ENCODE results near the gene TNFAIP1. TPM values are rescaled to one million over a fixed set of nuclear protein-coding genes. Genes with fewer than 3 reads are reported as not detected.

TNFAIP1 gene
- total and polyA plus RNA-seq, 2 of the 4 experiments (the other 2 are of a cell fraction), result 49.1 to 62.9 TPM

- no peak overlapping the region for H3K23ac ChIP-seq (ENCODE audit: low read depth, low read length)
- ChIA-PET POLR2A (ENCODE audit: unreplicated experiment) (no interaction called here), CTCF (interaction anchor here (0.8 kb wide), 1 partner anchor 82 kb away, joined by 3 read pairs; no protein-coding TSS in a partner anchor)
- H2AK9ac ChIP-seq (replicated peaks; ENCODE audit: low read depth, low read length, poor library complexity), result no peak overlapping the region
- no peak overlapping the region for H3K14ac ChIP-seq (replicated peaks; ENCODE audit: low read depth, low read length)
- H4K20me1 ChIP-seq (ENCODE audit: insufficient read depth, low read length), result peaks cover 34% of the 10 kb centered on the region; the same call in 1 of the 2 replicates
- H4K8ac ChIP-seq (ENCODE audit: low read depth in 2 of 2, low read length in 2 of 2), result no peak overlapping the region
- no peak overlapping the region for H3K9ac ChIP-seq (ENCODE audit: low read depth, low read length)
- no CpG with 5 or more reads among the region's 1 CpG for WGBS, 2 experiments (ENCODE audit: extremely low coverage in 2 of 2, insufficient read length in 1 of 2)
- H2BK15ac ChIP-seq (ENCODE audit: low read depth, low read length), result no peak overlapping the region
- no peaks in the 10 kb centered on the region for H3K9me3 ChIP-seq (ENCODE audit: control insufficient read depth, insufficient read depth, low read length)
- H2BK120ac ChIP-seq (ENCODE audit: low read depth, low read length), result no peak overlapping the region
- H3K27me3 ChIP-seq (ENCODE audit: control insufficient read depth, insufficient read depth, low read length), result no peaks in the 10 kb centered on the region
- H3K18ac ChIP-seq (ENCODE audit: low read depth, low read length), result no peak overlapping the region
- ATAC-seq (ENCODE audit: low read depth) (no peak), DNase-seq (peak; percentile 53)
- intact Hi-C loops (cut with micrococcal nuclease) (loop anchor here (5.0 to 10.0 kb wide), 2 partner anchors 81 to 288 kb away; partner anchors contain the start of gene NLK), dilution Hi-C loops (cut with HindIII; ENCODE audit: low sequenced_read_pairs, unreplicated experiment) (no loop called here), in situ Hi-C loops (cut with MboI; ENCODE audit: low sequenced_read_pairs) (loop anchor here (25.0 kb wide), 1 partner anchor 796 kb away; no protein-coding TSS in a partner anchor)
- no peak overlapping the region for H3K27ac ChIP-seq (ENCODE audit: insufficient read depth, low read length)
- no peak overlapping the region for H3K56ac ChIP-seq (ENCODE audit: extremely low read depth, insufficient read depth, low read length)
- H3K4me2 ChIP-seq (ENCODE audit: low read depth, low read length), result no peak overlapping the region
- no peak overlapping the region for H4K91ac ChIP-seq (ENCODE audit: insufficient read depth, low read depth, low read length)
- peaks cover 14% of the 10 kb centered on the region for H3K4me1 ChIP-seq (ENCODE audit: control insufficient read depth, insufficient read depth, low read length)
- H3K9me1 ChIP-seq (ENCODE audit: insufficient read depth, low read length), result peaks cover 11% of the 10 kb centered on the region
- H2AFZ ChIP-seq (replicated peaks; ENCODE audit: low read length, poor library complexity), result no peak overlapping the region
- no peak overlapping the region for H3K4me3 ChIP-seq (ENCODE audit: insufficient read depth, low read depth, low read length)
- TF ChIP-seq POLR2A (IDR thresholded peaks at IDR 0.05; ENCODE audit: low read depth, low read length) (no peak), MXI1 (IDR thresholded peaks at IDR 0.05; ENCODE audit: borderline replicate concordance, low read depth, low read length) (no peak), CEBPB (IDR thresholded peaks at IDR 0.05; ENCODE audit: low read depth, low read length) (no peak), FOS (IDR thresholded peaks at IDR 0.05; ENCODE audit: low read depth, low read length) (no peak), MAFK (IDR thresholded peaks at IDR 0.05; ENCODE audit: low read depth, low read length) (no peak), SMC3 (IDR thresholded peaks at IDR 0.05; ENCODE audit: low read depth, low read length) (no peak), CTCF (conservative IDR thresholded peaks at IDR 0.05; ENCODE audit: low read depth, low read length) (no peak), CHD1 (IDR thresholded peaks at IDR 0.05; ENCODE audit: low read depth, low read length) (no peak), ELK1 (IDR thresholded peaks at IDR 0.05; ENCODE audit: borderline replicate concordance, low read depth, low read length) (no peak), BHLHE40 (IDR thresholded peaks at IDR 0.05; ENCODE audit: low read depth, low read length) (no peak), MAZ (IDR thresholded peaks at IDR 0.05; ENCODE audit: borderline replicate concordance, low read depth, low read length) (no peak), RAD21 (IDR thresholded peaks at IDR 0.05; ENCODE audit: low read length) (no peak), RCOR1 (IDR thresholded peaks at IDR 0.05; ENCODE audit: insufficient replicate concordance, low read length) (no peak), NFE2L2 (IDR thresholded peaks at IDR 0.05; ENCODE audit: low read depth, low read length) (no peak), USF2 (IDR thresholded peaks at IDR 0.05; ENCODE audit: low read depth, low read length) (no peak), RFX5 (IDR thresholded peaks at IDR 0.05; ENCODE audit: low read depth, low read length) (no peak)
- H2AK5ac ChIP-seq (ENCODE audit: low read depth, low read length), result no peak overlapping the region
- H3K36me3 ChIP-seq (ENCODE audit: control insufficient read depth, insufficient read depth, low read length), result peaks cover 27% of the 10 kb centered on the region
- BruUV-seq (replicated peaks), result no TSS peak
- no peak overlapping the region for H3K4ac ChIP-seq (ENCODE audit: low read depth, low read length)
- H4K5ac ChIP-seq (ENCODE audit: low read depth, low read length), result no peak overlapping the region
- peaks cover 37 to 81% of the 10 kb centered on the region in 2 experiments for H3K79me1 ChIP-seq (ENCODE audit: low read depth in 1 of 2, low read length in 2 of 2)
- H2BK20ac ChIP-seq (ENCODE audit: low read depth, low read length), result no peak overlapping the region
- no peak overlapping the region for H2BK5ac ChIP-seq (ENCODE audit: low read depth, low read length, poor library complexity, severe bottlenecking)
These were observed 2.3 kb upstream of the TNFAIP1 start for GRCh38 chr17:28333083-28333746.

Measured in IMR-90 (cell line).